Neutrophil (primary cell): ENCODE data around the gene ZSCAN10.
A peak's percentile ranks its signal among the peaks of the same experiment; 100 is the strongest.
"Not testable (repeated sequence)": the region's sequence is repeated elsewhere in the genome, so short reads cannot be mapped to it uniquely, and the experiment has no call there.

Experiments
- H3K27ac ChIP-seq: fragments of 200-600 bp; sonication (generic); 2 replicates; pipeline ENCODE4 v1.5.1; 2016; ENCODE audit warnings: mild to moderate bottlenecking, moderate library complexity
- H3K27me3 ChIP-seq: fragments of 200-600 bp; sonication (generic); 2 replicates; pipeline ENCODE4 v1.6.0; 2016; ENCODE audit warnings: mild to moderate bottlenecking
- H3K36me3 ChIP-seq: fragments of 200-600 bp; sonication (generic); 2 replicates; pipeline ENCODE4 v1.5.1; 2017
- H3K4me1 ChIP-seq, 2 experiments: fragments of 200-600 bp in 1 of 2; sonication (generic) in 1 of 2; 1 replicate in 1 of 2; 2 replicates in 1 of 2; pipeline versions ENCODE4 v1.5.1 to v1.6.1; 2013 to 2016; ENCODE audit warnings: low read depth in 1 of 2, low read length in 1 of 2, mild to moderate bottlenecking in 1 of 2, moderate library complexity in 1 of 2; ENCODE audit not compliant: control insufficient read depth in 1 of 2, insufficient read depth in 1 of 2
- H3K4me3 ChIP-seq, 2 experiments: fragments of 200-600 bp in 1 of 2; sonication (generic) in 1 of 2; 1 replicate in 1 of 2; 2 replicates in 1 of 2; pipeline ENCODE4 v1.5.1; 2013 to 2016; ENCODE audit warnings: low read depth in 1 of 2, low read length in 1 of 2, mild to moderate bottlenecking in 1 of 2, moderate library complexity in 1 of 2
- H3K9me3 ChIP-seq: fragments of 200-600 bp; sonication (generic); 2 replicates; pipeline ENCODE4 v1.5.1; 2016
- TF ChIP-seq, protein P1 (sequence below): fragments of 200-600 bp; sonication (generic); IDR thresholded peaks from 2 replicates; pipeline ENCODE4 v1.5.1; 2016; ENCODE audit warnings: antibody characterized with exemption

Gene ZSCAN10

DNA sequence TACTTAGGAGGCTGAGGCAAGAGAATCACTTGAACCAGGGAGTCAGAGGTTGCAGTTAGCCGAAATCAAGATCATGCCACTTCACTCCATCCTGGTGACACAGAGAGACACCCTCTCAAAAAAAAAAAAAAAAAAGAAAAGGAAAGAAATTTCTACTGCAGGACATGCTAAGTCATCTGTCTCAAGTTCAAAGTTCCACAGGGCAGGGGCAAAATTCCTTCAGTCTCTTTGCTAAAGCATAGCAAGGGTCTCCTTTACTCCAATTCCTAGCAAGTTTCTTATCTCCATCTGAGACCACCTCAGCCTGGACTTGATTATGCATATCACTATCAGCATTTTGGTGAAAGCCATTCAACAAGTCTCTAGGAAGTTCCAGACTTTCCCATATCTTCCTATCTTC is 14.6 kb downstream of the ZSCAN10 start:
- TF ChIP-seq, protein P1, sequence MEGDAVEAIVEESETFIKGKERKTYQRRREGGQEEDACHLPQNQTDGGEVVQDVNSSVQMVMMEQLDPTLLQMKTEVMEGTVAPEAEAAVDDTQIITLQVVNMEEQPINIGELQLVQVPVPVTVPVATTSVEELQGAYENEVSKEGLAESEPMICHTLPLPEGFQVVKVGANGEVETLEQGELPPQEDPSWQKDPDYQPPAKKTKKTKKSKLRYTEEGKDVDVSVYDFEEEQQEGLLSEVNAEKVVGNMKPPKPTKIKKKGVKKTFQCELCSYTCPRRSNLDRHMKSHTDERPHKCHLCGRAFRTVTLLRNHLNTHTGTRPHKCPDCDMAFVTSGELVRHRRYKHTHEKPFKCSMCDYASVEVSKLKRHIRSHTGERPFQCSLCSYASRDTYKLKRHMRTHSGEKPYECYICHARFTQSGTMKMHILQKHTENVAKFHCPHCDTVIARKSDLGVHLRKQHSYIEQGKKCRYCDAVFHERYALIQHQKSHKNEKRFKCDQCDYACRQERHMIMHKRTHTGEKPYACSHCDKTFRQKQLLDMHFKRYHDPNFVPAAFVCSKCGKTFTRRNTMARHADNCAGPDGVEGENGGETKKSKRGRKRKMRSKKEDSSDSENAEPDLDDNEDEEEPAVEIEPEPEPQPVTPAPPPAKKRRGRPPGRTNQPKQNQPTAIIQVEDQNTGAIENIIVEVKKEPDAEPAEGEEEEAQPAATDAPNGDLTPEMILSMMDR = no peak
- peak overlapping the region; percentile 82 for H3K27ac ChIP-seq

DNA sequence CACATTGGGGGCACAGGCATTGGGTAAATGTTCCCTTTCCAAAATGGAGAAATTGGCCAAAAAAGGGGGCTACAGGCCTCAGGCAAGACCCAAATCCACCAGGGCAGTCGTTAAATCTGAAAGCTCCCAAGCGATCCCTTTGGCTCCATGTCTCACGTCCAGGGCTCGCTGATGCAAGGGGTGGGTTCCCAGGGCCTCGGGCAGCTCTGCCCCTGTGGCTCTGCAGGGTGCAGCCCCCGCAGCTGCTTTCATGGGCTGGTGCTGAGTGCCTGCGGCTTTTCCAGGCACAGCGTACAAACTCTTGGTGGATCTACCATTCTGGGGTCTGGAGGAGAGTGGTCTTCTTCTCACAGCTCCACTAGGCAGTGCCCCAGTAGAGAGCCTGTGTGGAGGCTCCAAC is 15.7 kb downstream of the ZSCAN10 start:
- not testable (repeated sequence) for H3K9me3 ChIP-seq
- Histone ChIP-seq H3K4me1 (peaks cover 35 to 38% of the 10 kb centered on the region in 2 experiments), H3K36me3 (peaks cover 19% of the 10 kb centered on the region)

More for the DNA sequence above, 14.6 kb downstream of the ZSCAN10 start:
- no peaks in the 10 kb centered on the region for H3K27me3 ChIP-seq
- peak overlapping the region in 1 of 2 experiments; percentile 74 for H3K4me3 ChIP-seq
- H3K36me3 ChIP-seq = peaks cover 15% of the 10 kb centered on the region
- H3K9me3 ChIP-seq = no peaks in the 10 kb centered on the region
- H3K4me1 ChIP-seq = peaks cover 35 to 38% of the 10 kb centered on the region in 2 experiments

DNA sequence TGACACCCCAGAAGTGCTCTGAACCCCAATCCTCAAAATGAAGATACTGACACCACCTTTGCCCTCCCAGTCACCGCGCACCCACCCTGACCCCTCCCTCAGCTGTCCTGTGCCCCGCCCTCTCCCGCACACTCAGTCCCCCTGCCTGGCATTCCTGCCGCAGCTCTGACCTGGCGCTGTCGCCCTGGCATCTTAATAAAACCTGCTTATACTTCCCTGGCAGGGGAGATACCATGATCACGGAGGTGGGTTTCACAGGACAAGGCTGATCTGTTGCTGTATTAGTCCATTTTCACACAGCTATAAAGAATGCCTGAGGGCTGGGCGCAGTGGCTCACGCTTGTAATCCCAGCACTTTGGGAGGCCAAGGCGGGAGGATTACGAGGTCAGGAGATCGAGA is 17.1 kb downstream of the ZSCAN10 start:
- peaks cover 33% of the 10 kb centered on the region for H3K36me3 ChIP-seq
- peaks cover 24 to 28% of the 10 kb centered on the region in 2 experiments for H3K4me1 ChIP-seq
- not testable (repeated sequence) for H3K4me3 ChIP-seq, H3K27me3 ChIP-seq, H3K27ac ChIP-seq, H3K9me3 ChIP-seq

More for the DNA sequence above, 15.7 kb downstream of the ZSCAN10 start:
- H3K27me3 ChIP-seq, H3K4me3 ChIP-seq, H3K27ac ChIP-seq: not testable (repeated sequence)

DNA sequence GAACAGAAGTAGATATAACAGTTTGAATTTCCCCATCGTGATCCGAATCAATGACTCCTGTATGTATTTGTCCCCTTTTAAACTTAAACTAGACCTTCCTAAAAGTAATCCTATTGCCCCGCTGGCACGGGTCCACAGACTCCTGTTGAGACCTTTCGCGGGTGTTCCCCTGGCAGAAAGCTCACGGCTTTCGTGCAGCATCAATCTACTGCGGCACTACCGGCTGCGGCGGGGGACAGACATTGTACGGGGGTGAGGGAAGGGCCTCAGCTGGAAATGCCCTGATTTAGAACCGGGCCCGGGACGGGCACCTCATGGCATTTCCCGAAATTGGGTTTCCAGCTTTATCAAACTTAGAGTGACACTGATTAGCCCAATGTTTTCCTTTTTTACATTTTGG is 19.1 kb downstream of the ZSCAN10 start:
- Histone ChIP-seq H3K4me3 (no peak overlapping the region), H3K4me1 (peaks cover 25 to 28% of the 10 kb centered on the region in 2 experiments), H3K36me3 (peaks cover 42% of the 10 kb centered on the region), H3K9me3 (no peaks in the 10 kb centered on the region), H3K27ac (no peak overlapping the region), H3K27me3 (no peaks in the 10 kb centered on the region)
- TF ChIP-seq, protein P1 = no peak

DNA sequence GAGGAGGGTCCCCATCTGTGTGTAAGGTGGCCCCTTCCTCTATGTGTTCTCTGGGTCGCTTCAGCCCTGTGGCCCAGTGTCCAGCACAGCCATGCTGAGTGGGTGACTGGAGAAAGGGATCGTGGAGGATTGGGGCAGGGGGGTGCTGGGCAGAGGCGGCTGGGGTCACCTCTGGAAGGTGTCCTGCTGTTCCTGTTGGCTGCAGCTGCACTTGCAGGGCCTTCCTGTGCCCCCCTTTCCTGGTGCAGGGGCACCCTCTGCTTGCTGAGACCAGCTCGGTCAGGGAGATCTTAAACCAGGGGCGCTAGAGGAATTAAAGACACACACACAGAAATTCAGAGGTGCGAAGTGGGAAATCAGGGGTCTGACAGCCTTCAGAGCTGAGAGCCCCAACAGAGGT is 22.5 kb downstream of the ZSCAN10 start:
- Histone ChIP-seq H3K4me1 (peaks cover 53% of the 10 kb centered on the region in 2 experiments), H3K27me3 (no peaks in the 10 kb centered on the region), H3K27ac (peak overlapping the region; percentile 91), H3K4me3 (peak overlapping the region in 1 of 2 experiments; percentile 59), H3K36me3 (peaks cover 42% of the 10 kb centered on the region), H3K9me3 (no peaks in the 10 kb centered on the region)
- TF ChIP-seq, protein P1 = no peak

DNA sequence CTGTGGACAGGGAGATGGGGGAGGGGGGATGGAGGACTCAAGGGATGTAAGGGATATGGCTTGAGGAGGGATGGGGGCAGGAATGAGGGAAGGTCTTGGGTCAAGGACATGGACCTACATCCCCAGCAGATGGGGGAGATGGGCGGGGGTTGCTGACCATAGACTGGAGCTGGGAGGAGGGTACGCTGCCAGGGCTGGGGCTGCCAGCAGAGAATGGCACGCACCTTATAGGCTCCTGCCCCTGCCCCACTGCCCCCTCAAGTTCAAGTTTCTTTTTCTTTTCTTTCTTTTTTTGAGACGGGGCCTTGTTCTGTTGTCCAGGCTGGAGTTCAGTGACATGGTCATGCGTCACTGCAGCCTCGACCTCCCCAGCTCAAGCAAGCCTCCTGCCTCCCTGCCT is 23.1 kb downstream of the ZSCAN10 start:
- H3K36me3 ChIP-seq = peaks cover 38% of the 10 kb centered on the region
- not testable (repeated sequence) for H3K9me3 ChIP-seq, H3K27me3 ChIP-seq
- peak overlapping the region; percentile 91 for H3K27ac ChIP-seq
- H3K4me3 ChIP-seq = peak overlapping the region in 1 of 2 experiments; percentile 59
- peaks cover 59 to 60% of the 10 kb centered on the region in 2 experiments for H3K4me1 ChIP-seq

DNA sequence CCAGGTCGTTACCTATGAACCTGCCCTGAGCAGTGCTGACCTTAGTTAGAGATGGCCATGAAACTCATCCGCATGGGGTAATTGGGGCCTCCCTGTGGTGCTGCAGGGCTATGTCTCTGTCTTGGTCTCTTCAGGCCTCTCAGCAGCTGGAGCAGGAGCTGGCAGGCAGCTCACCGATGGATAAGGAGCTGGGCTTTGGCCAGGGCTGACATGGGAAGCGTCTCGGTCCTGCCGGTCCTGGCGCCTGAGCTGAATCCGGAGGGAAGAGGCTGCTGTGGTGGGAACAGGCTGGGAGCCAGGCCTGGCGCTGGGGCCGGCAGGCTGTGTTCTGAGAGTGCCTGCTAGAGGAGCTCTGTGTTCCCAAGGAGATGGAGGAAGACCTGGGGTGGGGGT is 23.6 kb downstream of the ZSCAN10 start:
- Histone ChIP-seq H3K4me1 (peaks cover 63 to 64% of the 10 kb centered on the region in 2 experiments), H3K27ac (peak overlapping the region; percentile 91), H3K36me3 (peaks cover 34% of the 10 kb centered on the region), H3K4me3 (peak overlapping the region; percentile 58 to 59), H3K27me3 (no peaks in the 10 kb centered on the region), H3K9me3 (no peaks in the 10 kb centered on the region)
- TF ChIP-seq, protein P1 = no peak
